Cardiac fibroblast (primary cell): ENCODE measurements around the gene MRPS7.
A peak's percentile ranks its signal among the peaks of the same experiment; 100 is the strongest.

Experiments used
- DNase-seq, 2 donors: peaks; one replicate each; pipeline versions ENCODE4 v3.0.0 to v3.0.0-alpha.2; 2010; ENCODE audit warnings: low read depth in 2 of 2
- H3K4me3 ChIP-seq, 2 donors: replicated peaks in 1 of 2; 1 replicate in 1 of 2; 2 replicates in 1 of 2; pipeline ENCODE4 v1.5.1; 2011; ENCODE audit warnings: low read depth in 2 of 2, low read length in 2 of 2, mild to moderate bottlenecking in 2 of 2, moderate library complexity in 1 of 2
- CTCF ChIP-seq: IDR thresholded peaks from one replicate; pipeline ENCODE4 v1.5.1; 2011; ENCODE audit warnings: low read depth, mild to moderate bottlenecking, low read length, inconsistent platforms

MRPS7 gene

GRCh38 chr17:75242461-75243042, 19.1 kb upstream of the MRPS7 start:
- H3K4me3 ChIP-seq = no peak overlapping the region
- TF ChIP-seq CTCF = no peak
- no peak for DNase-seq

GRCh38 chr17:75244133-75244866, 17.4 kb upstream of the MRPS7 start:
- no peak overlapping the region for H3K4me3 ChIP-seq
- TF ChIP-seq CTCF = no peak
- no peak for DNase-seq

- no peak for DNase-seq
- TF ChIP-seq CTCF = no peak
- H3K4me3 ChIP-seq = no peak overlapping the region
These were observed 16.7 kb upstream of the MRPS7 start for GRCh38 chr17:75245011-75245410.

GRCh38 chr17:75246404-75246803, 15.3 kb upstream of the MRPS7 start:
- no peak for DNase-seq
- TF ChIP-seq CTCF = no peak
- no peak overlapping the region for H3K4me3 ChIP-seq

- no peak overlapping the region for H3K4me3 ChIP-seq
- TF ChIP-seq CTCF = no peak
- DNase-seq = no peak
These were observed 12.1 kb upstream of the MRPS7 start for GRCh38 chr17:75249564-75249963.

GRCh38 chr17:75250009-75250471, 11.6 kb upstream of the MRPS7 start:
- DNase-seq = peak; percentile 69 to 82
- peak overlapping the region in 1 of 2 donors; percentile 14 for H3K4me3 ChIP-seq
- no peak for TF ChIP-seq CTCF
